SK-N-SH (cell line): ENCODE data around the gene CD300LF. TPM values are rescaled to one million over a fixed set of nuclear protein-coding genes. Genes with fewer than 3 reads are reported as not detected.

Source experiments
- CTCF ChIA-PET: fragments of 300-600, 350-600 bp; formaldehyde crosslinking; extraction: SDS; loops from one replicate; lab custom pipeline; 2021; lab: Yijun Ruan, JAX
- POLR2A ChIA-PET: fragments of 350-600 bp; sonication (Branson Sonifier 250); formaldehyde crosslinking; extraction: SDS; loops from one replicate; lab custom pipeline; 2020; ENCODE audit warnings: antibody characterized with exemption, inconsistent platforms; lab: Yijun Ruan, JAX
- DNase-seq: peaks from one replicate; pipeline ENCODE4 v3.0.0; 2012
- H2AFZ ChIP-seq: fragments of 200-600 bp; sonication (generic); 2 replicates; pipeline ENCODE4 v1.8.1; 2016; ENCODE audit warnings: antibody characterized with exemption, mild to moderate bottlenecking, low read depth
- H3F3A ChIP-seq: fragments of 200-600 bp; sonication (generic); replicated peaks from 2 replicates; pipeline ENCODE3; 2016; ENCODE audit warnings: antibody characterized with exemption, mild to moderate bottlenecking; ENCODE audit not compliant: insufficient read depth
- H3K27ac ChIP-seq, 2 experiments: fragments of 200-500 bp in 1 of 2; fragments of 200-600 bp in 1 of 2; sonication (Bioruptor generic) in 1 of 2; sonication (generic), shearing (Covaris generic) in 1 of 2; 2 replicates each; pipeline versions ENCODE4 v1.5.1 to v1.6.1; 2014 to 2016; ENCODE audit warnings: low read depth in 2 of 2, inconsistent platforms in 1 of 2, low read length in 1 of 2, mild to moderate bottlenecking in 1 of 2, mixed read lengths in 1 of 2
- H3K27me3 ChIP-seq: fragments of 200-600 bp; sonication (generic), shearing (Covaris generic); 2 replicates; pipeline ENCODE4 v1.6.1; 2016; ENCODE audit warnings: mixed run types; ENCODE audit not compliant: insufficient read depth
- H3K36me3 ChIP-seq, 2 experiments: fragments of 200-500 bp in 1 of 2; fragments of 200-600 bp in 1 of 2; sonication (Bioruptor generic) in 1 of 2; sonication (generic) in 1 of 2; replicated peaks in 1 of 2; 2 replicates each; pipeline versions ENCODE3 to v1.5.1; 2014 to 2016; ENCODE audit warnings: low read length in 1 of 2, mild to moderate bottlenecking in 1 of 2; ENCODE audit not compliant: insufficient read depth in 2 of 2, control insufficient read depth in 1 of 2
- H3K4me1 ChIP-seq, 2 experiments: fragments of 200-500 bp in 1 of 2; fragments of 200-600 bp in 1 of 2; sonication (Bioruptor generic) in 1 of 2; sonication (generic), shearing (Covaris generic) in 1 of 2; 2 replicates each; pipeline versions ENCODE4 v1.5.1 to v1.6.1; 2014 to 2016; ENCODE audit warnings: low read depth in 1 of 2, low read length in 1 of 2, mixed run types in 1 of 2; ENCODE audit not compliant: insufficient read depth in 2 of 2, control insufficient read depth in 1 of 2
- H3K4me2 ChIP-seq: fragments of 200-600 bp; sonication (generic), shearing (Covaris generic); 2 replicates; pipeline ENCODE4 v1.6.1; 2017; ENCODE audit warnings: mixed run types
- H3K4me3 ChIP-seq, 2 experiments: fragments of 200-500 bp in 1 of 2; fragments of 200-600 bp in 1 of 2; sonication (Bioruptor generic) in 1 of 2; sonication (generic), shearing (Covaris generic) in 1 of 2; 2 replicates each; pipeline versions ENCODE4 v1.5.1 to v1.8.1; 2014 to 2016; ENCODE audit warnings: low read depth in 2 of 2, inconsistent platforms in 1 of 2, low read length in 1 of 2, mild to moderate bottlenecking in 1 of 2, mixed read lengths in 1 of 2, moderate library complexity in 1 of 2
- H3K79me2 ChIP-seq: fragments of 200-600 bp; sonication (generic); 2 replicates; pipeline ENCODE4 v1.8.1; 2017; ENCODE audit warnings: mild to moderate bottlenecking; ENCODE audit not compliant: insufficient read depth
- H3K9ac ChIP-seq: fragments of 200-600 bp; sonication (generic); 2 replicates; pipeline ENCODE4 v1.6.1; 2017; ENCODE audit warnings: mixed run types
- H3K9me2 ChIP-seq: fragments of 200-600 bp; sonication (generic); 2 replicates; pipeline ENCODE4 v1.6.1; 2017; ENCODE audit warnings: mixed run types
- H3K9me3 ChIP-seq: fragments of 200-600 bp; sonication (generic); 2 replicates; pipeline ENCODE4 v1.6.1; 2017; ENCODE audit warnings: mixed run types, mild to moderate bottlenecking, moderate library complexity
- H4K20me1 ChIP-seq: fragments of 200-600 bp; sonication (generic); 2 replicates; pipeline ENCODE4 v1.6.1; 2017; ENCODE audit warnings: mild to moderate bottlenecking, mixed run types; ENCODE audit not compliant: insufficient read depth
- ELF1 ChIP-seq: IDR thresholded peaks from 2 replicates; pipeline ENCODE4 v1.4.0; 2012
- EP300 ChIP-seq, 2 experiments: IDR thresholded peaks; 2 replicates each; pipeline versions ENCODE4 v1.4.0 to v1.6.1; 2012; ENCODE audit warnings: borderline replicate concordance in 1 of 2, low read depth in 1 of 2, low read length in 1 of 2
- MEF2A ChIP-seq: IDR thresholded peaks from 2 replicates; pipeline ENCODE4 v1.4.0; 2012; ENCODE audit warnings: low read depth, borderline replicate concordance
- MXI1 ChIP-seq: IDR thresholded peaks from 2 replicates; pipeline ENCODE4 v1.6.1; 2012; ENCODE audit warnings: mild to moderate bottlenecking, low read depth, low read length, improper control_type of control experiment
- RAD21 ChIP-seq: IDR thresholded peaks from 2 replicates; pipeline ENCODE4 v1.6.1; 2012; ENCODE audit warnings: mild to moderate bottlenecking, low read length
- RFX5 ChIP-seq: IDR thresholded peaks from 2 replicates; pipeline ENCODE4 v1.6.1; 2012; ENCODE audit warnings: mild to moderate bottlenecking, improper control_type of control experiment, low read length
- SIN3A ChIP-seq: IDR thresholded peaks from 2 replicates; pipeline ENCODE4 v1.6.1; 2012; ENCODE audit warnings: low read depth, mild to moderate bottlenecking, low read length, moderate library complexity, borderline replicate concordance
- SMC3 ChIP-seq: IDR thresholded peaks from 2 replicates; pipeline ENCODE4 v1.6.1; 2012; ENCODE audit warnings: low read depth, low read length, improper control_type of control experiment
- TEAD4 ChIP-seq: IDR thresholded peaks from 2 replicates; pipeline ENCODE4 v1.4.0; 2012; ENCODE audit warnings: mild to moderate bottlenecking, borderline replicate concordance; ENCODE audit not compliant: insufficient read depth
- USF1 ChIP-seq: IDR thresholded peaks from 2 replicates; pipeline ENCODE4 v1.4.0; 2012; ENCODE audit warnings: low read depth, borderline replicate concordance
- YY1 ChIP-seq: IDR thresholded peaks from 2 replicates; pipeline ENCODE4 v1.4.0; 2012; ENCODE audit warnings: low read depth, mild to moderate bottlenecking
- WGBS: methylation state at CpG from one replicate; pipeline ENCODE4 v1.1.6; 2017; ENCODE audit warnings: low lambda C conversion rate; 5-methylcytosine and 5-hydroxymethylcytosine counted together
- polyA plus RNA-seq, 3 experiments: library from polyadenylated mRNA; depleted of rRNA; stranded (reverse); fragments of >200 nt; gene quantifications; 2 replicates each; pipeline ENCODE4 v1.2.3, GENCODE V29; 2012

The CD300LF gene
- polyA plus RNA-seq, 1 of the 3 experiments (the other 2 are of a cell fraction), result not detected

- Histone ChIP-seq H3K9ac (no peak overlapping the region), H3K27ac (no peak overlapping the region), H3K27me3 (no peaks in the 10 kb centered on the region), H3K9me2 (no peaks in the 10 kb centered on the region), H2AFZ (no peak overlapping the region), H3K36me3 (no peaks in the 10 kb centered on the region), H4K20me1 (no peaks in the 10 kb centered on the region), H3K4me3 (no peak overlapping the region; a peak in 1 of 4 replicates), H3K4me1 (peaks cover 0 to 20% of the 10 kb centered on the region in 2 experiments; a peak in 1 of 4 replicates), H3K9me3 (no peaks in the 10 kb centered on the region), H3K79me2 (no peaks in the 10 kb centered on the region), H3K4me2 (no peak overlapping the region), H3F3A (no peaks in the 10 kb centered on the region)
- peak; percentile 28; the same call in 1 of the 2 replicates for TF ChIP-seq RAD21
- no peak for TF ChIP-seq USF1
- 28% methylated on average over 3 of the region's 3 CpGs for WGBS
- ChIA-PET POLR2A (no interaction called here), CTCF (no interaction called here)
- DNase-seq, result peak; percentile 39
Observed at GRCh38 chr17:74646231-74646630, 66.5 kb downstream of the CD300LF start.

- WGBS, result 34% methylated on average over 2 of the region's 2 CpGs
- H3K4me1 ChIP-seq, result peaks cover 0 to 14% of the 10 kb centered on the region in 2 experiments; a peak in 1 of 4 replicates
- no peak overlapping the region for H3K9ac ChIP-seq
- DNase-seq, result no peak
- no peaks in the 10 kb centered on the region for H3K36me3 ChIP-seq
- H3K9me2 ChIP-seq, result no peaks in the 10 kb centered on the region
- no peaks in the 10 kb centered on the region for H3K9me3 ChIP-seq
- no peak overlapping the region for H3K4me3 ChIP-seq
- no peaks in the 10 kb centered on the region for H3F3A ChIP-seq
- H3K79me2 ChIP-seq, result no peaks in the 10 kb centered on the region
- no peak overlapping the region for H2AFZ ChIP-seq
- no peaks in the 10 kb centered on the region for H3K27me3 ChIP-seq
- no peaks in the 10 kb centered on the region for H4K20me1 ChIP-seq
- H3K27ac ChIP-seq, result no peak overlapping the region
- TF ChIP-seq MXI1 (no peak), MEF2A (no peak), SIN3A (no peak), TEAD4 (no peak), RFX5 (no peak), SMC3 (no peak), YY1 (no peak), ELF1 (no peak)
- H3K4me2 ChIP-seq, result no peak overlapping the region
- ChIA-PET CTCF (interaction anchor here (1.5 to 1.6 kb wide), 3 partner anchors 12 to 79 kb away, joined by 4 to 6 read pairs (median 4); no protein-coding TSS in a partner anchor), POLR2A (no interaction called here)
Observed at GRCh38 chr17:74645010-74645409, 67.7 kb downstream of the CD300LF start.

- POLR2A ChIA-PET, result no interaction called here
- 12% methylated on average over 2 of the region's 2 CpGs for WGBS
Observed at GRCh38 chr17:74644419-74644818, 68.3 kb downstream of the CD300LF start.

More at GRCh38 chr17:74644419-74644818, 68.3 kb downstream of the CD300LF start:
- Histone ChIP-seq H3K4me3 (no peak overlapping the region), H2AFZ (no peak overlapping the region), H4K20me1 (no peaks in the 10 kb centered on the region), H3F3A (no peaks in the 10 kb centered on the region), H3K4me1 (peaks cover 0 to 13% of the 10 kb centered on the region in 2 experiments; a peak in 1 of 4 replicates), H3K4me2 (no peak overlapping the region), H3K9me2 (no peaks in the 10 kb centered on the region), H3K9ac (no peak overlapping the region), H3K9me3 (no peaks in the 10 kb centered on the region), H3K27me3 (no peaks in the 10 kb centered on the region), H3K27ac (no peak overlapping the region), H3K79me2 (no peaks in the 10 kb centered on the region), H3K36me3 (no peaks in the 10 kb centered on the region)
- no peak for DNase-seq
- no peak for TF ChIP-seq EP300 (IDR thresholded peaks at IDR 0.05; ENCODE audit: borderline replicate concordance in 1 of 2, low read depth in 1 of 2, low read length in 1 of 2)
- CTCF ChIA-PET, result interaction anchor here (0.7 to 1.6 kb wide), 5 partner anchors 13 to 102 kb away, joined by 3 to 6 read pairs (median 4); no protein-coding TSS in a partner anchor

Other genes with a start within 250 kb of the CD300LF start
- gene CD300A, start 246.3 kb downstream of the CD300LF start, polyA plus RNA-seq (2012; rRNA removed), result not detected in 2 replicates
- not detected in 2 replicates for gene CD300LB, start 181.4 kb downstream of the CD300LF start, polyA plus RNA-seq (2012; rRNA removed)
- gene CD300C, start 166.8 kb downstream of the CD300LF start, polyA plus RNA-seq (2012; rRNA removed), result not detected in 2 replicates
- not detected in 2 replicates for gene CD300H, start 145.4 kb downstream of the CD300LF start, polyA plus RNA-seq (2012; rRNA removed)
- gene CD300LD, start 120.6 kb downstream of the CD300LF start, polyA plus RNA-seq (2012; rRNA removed), result not detected in 2 replicates
- gene CD300E, start 89.2 kb downstream of the CD300LF start, polyA plus RNA-seq (2012; rRNA removed), result not detected in 2 replicates
- gene RAB37, start 24.3 kb upstream of the CD300LF start, polyA plus RNA-seq (2012; rRNA removed), result 0.13 and 0.25 TPM in 2 replicates
- 26.9 and 40.1 TPM in 2 replicates for gene NHERF1, start 35.7 kb upstream of the CD300LF start, polyA plus RNA-seq (2012; rRNA removed)
- gene NAT9, start 63.4 kb upstream of the CD300LF start, polyA plus RNA-seq (2012; rRNA removed), result 117 and 190 TPM in 2 replicates
- 0.39 and 0.45 TPM in 2 replicates for gene GRIN2C, start 147.0 kb upstream of the CD300LF start, polyA plus RNA-seq (2012; rRNA removed)
- 86.7 and 89.5 TPM in 2 replicates for gene FDXR, start 160.1 kb upstream of the CD300LF start, polyA plus RNA-seq (2012; rRNA removed)
- gene FADS6, start 180.7 kb upstream of the CD300LF start, polyA plus RNA-seq (2012; rRNA removed), result not detected in 2 replicates
- 0.06 TPM in 1 of 2 replicates, not detected in the other for gene USH1G, start 210.3 kb upstream of the CD300LF start, polyA plus RNA-seq (2012; rRNA removed)
- not detected in 2 replicates for gene OTOP2, start 211.3 kb upstream of the CD300LF start, polyA plus RNA-seq (2012; rRNA removed)
- not detected in 2 replicates for gene OTOP3, start 223.0 kb upstream of the CD300LF start, polyA plus RNA-seq (2012; rRNA removed)